Activated B cell treated with CpG ODN at 0.5 μM for 24 hours (primary cell): ENCODE results near the gene CELA1. TPM values are rescaled to one million over a fixed set of nuclear protein-coding genes. Genes with fewer than 3 reads are reported as not detected.
"Not testable (repeated sequence)": the region's sequence is repeated elsewhere in the genome, so short reads cannot be mapped to it uniquely, and the experiment has no call there.

Experiments
- ATAC-seq: fragments of 200-7000 bp; cut with Tn5 transposase; one replicate; pipeline ENCODE4 v1.10.0; 2021; ENCODE audit warnings: low read depth, mild to moderate bottlenecking, moderate library complexity
- CTCF ChIA-PET: fragments of 350-600 bp; sonication (Branson Sonifier 250); formaldehyde crosslinking; loops from one replicate; lab custom pipeline; 2021; ENCODE audit warnings: antibody characterized with exemption; lab: Charles Lee
- POLR2A ChIA-PET: fragments of 350-600 bp; sonication (Branson Sonifier 250); formaldehyde crosslinking; loops from one replicate; lab custom pipeline; 2021; ENCODE audit warnings: antibody characterized with exemption; lab: Charles Lee
- DNase-seq: peaks from one replicate; pipeline ENCODE4 v3.0.0; 2022
- H3K27ac Mint-ChIP-seq: one replicate; pipeline ENCODE4 v1.8.0; 2020; ENCODE audit warnings: mixed read lengths
- H3K27me3 Mint-ChIP-seq: one replicate; pipeline ENCODE4 v1.8.0; 2021; ENCODE audit warnings: mixed read lengths
- H3K36me3 Mint-ChIP-seq: one replicate; pipeline ENCODE4 v1.8.0; 2021; ENCODE audit warnings: low read depth, mixed read lengths
- H3K4me1 Mint-ChIP-seq: one replicate; pipeline ENCODE4 v1.8.0; 2021; ENCODE audit warnings: mixed read lengths
- H3K4me3 Mint-ChIP-seq: one replicate; pipeline ENCODE4 v1.8.0; 2020; ENCODE audit warnings: mild to moderate bottlenecking, mixed read lengths
- H3K9me3 Mint-ChIP-seq: one replicate; pipeline ENCODE4 v1.8.0; 2020; ENCODE audit warnings: mixed read lengths
- CTCF ChIP-seq: fragments of 200-600 bp; IDR thresholded peaks from one replicate; pipeline ENCODE4 v1.8.0; 2022; ENCODE audit warnings: antibody characterized with exemption, mild to moderate bottlenecking
- intact Hi-C: fragments of 100-400 bp; cut with micrococcal nuclease; formaldehyde crosslinking; loops from one replicate; pipeline ENCODE4 v1.15.1; 2024
- total RNA-seq: library from RNA; stranded (reverse); gene quantifications from 2 replicates; pipeline ENCODE4 v1.2.3, GENCODE V29; 2022

CELA1 gene
- total RNA-seq, 1 donor from 2014 or later, result not detected

GRCh38 chr12:51321882-51322281 lies 24.6 kb downstream of the CELA1 start:
- TF ChIP-seq CTCF, result no peak
- Mint-ChIP-seq H3K27ac (peak overlapping the region; percentile 51), H3K4me1 (peaks cover 93% of the 10 kb centered on the region), H3K9me3 (no peaks in the 10 kb centered on the region), H3K4me3 (peak overlapping the region; percentile 12), H3K27me3 (no peaks in the 10 kb centered on the region), H3K36me3 (peaks cover 9% of the 10 kb centered on the region)
- POLR2A ChIA-PET, result interaction anchor here (0.7 to 4.7 kb wide), 5 partner anchors 21 to 104 kb away, joined by 3 to 21 read pairs (median 8); partner anchors contain the start of genes DAZAP2 and POU6F1
- intact Hi-C loops, result loop anchor here (10.0 kb wide), 3 partner anchors 237 to 807 kb away; partner anchors contain the start of gene CSRNP2
- CTCF ChIA-PET, result interaction anchor here (1.0 to 8.2 kb wide), 2 partner anchors 19 to 51 kb away, joined by 3 to 42 read pairs; partner anchors contain the start of gene SMAGP
- no peak for ATAC-seq
- DNase-seq, result no peak

- peak overlapping the region; percentile 39 for H3K4me3 Mint-ChIP-seq
Observed at GRCh38 chr12:51320695-51321320, 25.7 kb downstream of the CELA1 start.

GRCh38 chr12:51320311-51320694 lies 26.2 kb downstream of the CELA1 start:
- peaks cover 11% of the 10 kb centered on the region for H3K36me3 Mint-ChIP-seq
- H3K9me3 Mint-ChIP-seq, result no peaks in the 10 kb centered on the region
- H3K27me3 Mint-ChIP-seq, result no peaks in the 10 kb centered on the region
- peak overlapping the region; percentile 3 for H3K4me3 Mint-ChIP-seq
- POLR2A ChIA-PET, result interaction anchor here (0.5 to 1.5 kb wide), 11 partner anchors 12 to 1719 kb away, joined by 3 to 8 read pairs (median 3); partner anchors contain the start of gene POU6F1
- peaks cover 84% of the 10 kb centered on the region for H3K4me1 Mint-ChIP-seq
- no peak for DNase-seq
- no peak for TF ChIP-seq CTCF
- intact Hi-C loops, result loop anchor here (10.0 kb wide), 3 partner anchors 236 to 806 kb away; partner anchors contain the start of gene CSRNP2
- peak overlapping the region; percentile 48 for H3K27ac Mint-ChIP-seq
- CTCF ChIA-PET, result interaction anchor here (8.2 kb wide), 1 partner anchor 20 kb away, joined by 42 read pairs; no protein-coding TSS in a partner anchor
- ATAC-seq, result no peak

More at GRCh38 chr12:51320695-51321320, 25.7 kb downstream of the CELA1 start:
- Mint-ChIP-seq H3K9me3 (no peaks in the 10 kb centered on the region), H3K4me1 (peaks cover 88% of the 10 kb centered on the region), H3K27me3 (no peaks in the 10 kb centered on the region), H3K36me3 (peaks cover 11% of the 10 kb centered on the region), H3K27ac (peak overlapping the region; percentile 51)
- intact Hi-C loops, result loop anchor here (10.0 kb wide), 3 partner anchors 236 to 806 kb away; partner anchors contain the start of gene CSRNP2
- ChIA-PET CTCF (interaction anchor here (8.2 kb wide), 1 partner anchor 20 kb away, joined by 42 read pairs; no protein-coding TSS in a partner anchor), POLR2A (interaction anchor here (0.6 to 4.7 kb wide), 11 partner anchors 12 to 1720 kb away, joined by 3 to 21 read pairs (median 3); partner anchors contain the start of genes DAZAP2 and POU6F1)
- no peak for DNase-seq
- no peak for ATAC-seq
- no peak for TF ChIP-seq CTCF

- ATAC-seq (peak; percentile 45), DNase-seq (no peak)
- H3K36me3 Mint-ChIP-seq, result peaks cover 11% of the 10 kb centered on the region
- H3K27ac Mint-ChIP-seq, result peak overlapping the region; percentile 88
- ChIA-PET POLR2A (interaction anchor here (0.6 to 1.5 kb wide), 6 partner anchors 17 to 732 kb away, joined by 3 to 5 read pairs (median 3); partner anchors contain the start of genes GALNT6 and NR4A1), CTCF (interaction anchor here (1.6 to 8.2 kb wide), 2 partner anchors 22 to 27 kb away, joined by 3 to 42 read pairs; no protein-coding TSS in a partner anchor)
- no peaks in the 10 kb centered on the region for H3K27me3 Mint-ChIP-seq
- TF ChIP-seq CTCF, result no peak
- H3K9me3 Mint-ChIP-seq, result no peaks in the 10 kb centered on the region
- intact Hi-C loops, result no loop called here
- peaks cover 73% of the 10 kb centered on the region for H3K4me1 Mint-ChIP-seq
- peak overlapping the region; percentile 61 for H3K4me3 Mint-ChIP-seq
Observed at GRCh38 chr12:51318846-51319599, 27.5 kb downstream of the CELA1 start.

GRCh38 chr12:51318057-51318806 lies 28.2 kb downstream of the CELA1 start:
- POLR2A ChIA-PET, result interaction anchor here (1.0 to 1.2 kb wide), 6 partner anchors 23 to 733 kb away, joined by 3 to 5 read pairs (median 4); partner anchors contain the start of genes DAZAP2, GALNT6 and NR4A1
- Mint-ChIP-seq H3K4me1 (peaks cover 66% of the 10 kb centered on the region), H3K4me3 (peak overlapping the region; percentile 61), H3K27ac (peak overlapping the region; percentile 88), H3K36me3 (peaks cover 11% of the 10 kb centered on the region)
- H3K27me3 Mint-ChIP-seq, H3K9me3 Mint-ChIP-seq, intact Hi-C loops, DNase-seq: not testable (repeated sequence)
- peak; percentile 51 for ATAC-seq
- CTCF ChIA-PET, result interaction anchor here (1.6 to 8.2 kb wide), 2 partner anchors 23 to 26 kb away, joined by 3 to 42 read pairs; no protein-coding TSS in a partner anchor
